Activated T-helper 1 cell treated with anti-CD3 and anti-CD28 coated beads, Interleukin-12 subunit alpha, Interleukin-12 subunit beta, Interleukin-2, Interleukin-4 antibody, amounts not matched to agents 30 ng/mL and 10 ng/mL and 1 ng/mL, durations not matched to agents 14 hours and 24 hours and 36 hours (primary cell): Measurements from ENCODE around the gene LIN28A. TPM values are rescaled to one million over a fixed set of nuclear protein-coding genes. Genes with fewer than 3 reads are reported as not detected.

ENCODE experiments used
- DNase-seq: peaks from one replicate; pipeline ENCODE4 v3.0.0; 2021; ENCODE audit warnings: low spot score
- H3K27ac Mint-ChIP-seq: one replicate; pipeline ENCODE4 v1.8.0; 2021; ENCODE audit warnings: mild to moderate bottlenecking, mixed read lengths
- H3K27me3 Mint-ChIP-seq: one replicate; pipeline ENCODE4 v1.8.0; 2022; ENCODE audit warnings: mild to moderate bottlenecking, moderate library complexity, mixed read lengths; ENCODE audit not compliant: insufficient read depth
- H3K36me3 Mint-ChIP-seq: one replicate; pipeline ENCODE4 v1.8.0; 2021; ENCODE audit warnings: low read depth, mixed read lengths
- H3K4me1 Mint-ChIP-seq: one replicate; pipeline ENCODE4 v1.8.0; 2021; ENCODE audit warnings: low read depth, mixed read lengths
- H3K4me3 Mint-ChIP-seq: one replicate; pipeline ENCODE4 v1.8.0; 2021; ENCODE audit warnings: mild to moderate bottlenecking, moderate library complexity, mixed read lengths
- H3K9me3 Mint-ChIP-seq: one replicate; pipeline ENCODE4 v1.8.0; 2021; ENCODE audit warnings: mixed read lengths
- intact Hi-C: fragments of 100-400 bp; cut with micrococcal nuclease; formaldehyde crosslinking; loops from one replicate; pipeline ENCODE4 v1.15.1; 2024
- total RNA-seq: library from RNA; stranded (reverse); gene quantifications from 2 replicates; pipeline ENCODE4 v1.2.3, GENCODE V29; 2022

LIN28A gene
- total RNA-seq, 1 donor from 2014 or later, result not detected

DNA sequence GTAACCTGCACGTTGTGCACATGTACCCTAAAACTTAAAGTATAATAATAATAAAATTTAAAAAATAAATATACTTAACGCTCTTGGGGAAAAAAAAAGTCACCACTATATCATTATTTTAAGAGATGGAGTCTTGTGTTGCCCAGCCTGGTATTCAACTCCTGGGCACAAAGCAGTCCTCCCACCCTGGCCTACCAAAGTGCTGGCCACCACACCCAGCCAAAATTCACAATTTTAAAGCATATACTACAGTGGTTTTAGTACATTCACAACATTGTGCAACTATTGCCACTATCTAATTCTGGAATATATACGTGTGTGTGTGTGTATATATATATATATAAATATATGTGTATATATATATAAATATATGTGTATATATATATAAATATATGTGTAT is 67.5 kb downstream of the LIN28A start:
- no peak for DNase-seq
- Mint-ChIP-seq H3K9me3 (no peaks in the 10 kb centered on the region), H3K27ac (no peak overlapping the region), H3K27me3 (no peaks in the 10 kb centered on the region), H3K36me3 (peaks cover 41% of the 10 kb centered on the region), H3K4me3 (no peak overlapping the region), H3K4me1 (peaks cover 47% of the 10 kb centered on the region)
- intact Hi-C loops, result loop anchor here (10.0 kb wide), 1 partner anchor 387 kb away; the partner anchor contains the start of gene SFN

DNA sequence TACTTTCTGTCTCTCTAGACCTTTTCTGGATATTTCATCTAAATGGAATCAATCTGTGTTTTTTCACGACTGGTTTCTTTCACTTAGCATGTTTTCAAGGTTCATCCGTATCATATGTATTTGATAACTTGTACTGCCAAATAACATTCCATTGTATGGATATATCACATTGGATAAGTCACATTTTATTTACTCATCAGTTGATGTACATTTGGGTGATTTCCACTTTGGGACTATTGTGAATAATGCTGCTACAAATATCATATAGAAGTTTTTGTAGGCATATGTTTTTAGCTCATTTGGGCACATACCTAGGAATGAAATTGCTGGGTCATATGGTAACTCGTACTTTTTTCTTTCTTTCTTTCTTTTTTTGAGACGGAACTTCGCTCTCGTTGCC is 68.4 kb downstream of the LIN28A start:
- peaks cover 33% of the 10 kb centered on the region for H3K36me3 Mint-ChIP-seq
- no peaks in the 10 kb centered on the region for H3K9me3 Mint-ChIP-seq
- H3K27ac Mint-ChIP-seq, result no peak overlapping the region
- H3K4me3 Mint-ChIP-seq, result no peak overlapping the region
- H3K4me1 Mint-ChIP-seq, result peaks cover 41% of the 10 kb centered on the region
- intact Hi-C loops, result loop anchor here (10.0 kb wide), 1 partner anchor 386 kb away; the partner anchor contains the start of gene SFN
- no peaks in the 10 kb centered on the region for H3K27me3 Mint-ChIP-seq
- DNase-seq, result no peak

Other genes with a start within 250 kb of the LIN28A start
- gene C1orf232, start 241.9 kb upstream of the LIN28A start, total RNA-seq, result not detected in 2 replicates
- gene ZNF593, start 240.9 kb upstream of the LIN28A start, total RNA-seq, result 81.3 and 83.0 TPM in 2 replicates
- not detected in 2 replicates for gene ZNF593OS, start 239.0 kb upstream of the LIN28A start, total RNA-seq
- gene CNKSR1, start 233.3 kb upstream of the LIN28A start, total RNA-seq, result 4.2 and 4.7 TPM in 2 replicates
- not detected in 2 replicates for gene CATSPER4, start 220.2 kb upstream of the LIN28A start, total RNA-seq
- 37.0 and 37.1 TPM in 2 replicates for gene CEP85, start 176.6 kb upstream of the LIN28A start, total RNA-seq
- 551 and 575 TPM in 2 replicates for gene SH3BGRL3, start 130.7 kb upstream of the LIN28A start, total RNA-seq
- gene UBXN11, start 104.2 kb upstream of the LIN28A start, total RNA-seq, result 14.8 and 22.1 TPM in 2 replicates
- 394 and 411 TPM in 2 replicates for gene CD52, start 92.9 kb upstream of the LIN28A start, total RNA-seq
- 0.83 and 1.9 TPM in 2 replicates for gene CRYBG2, start 56.7 kb upstream of the LIN28A start, total RNA-seq
- gene ZNF683, start 38.1 kb upstream of the LIN28A start, total RNA-seq, result not detected in 2 replicates
- 58.4 and 60.9 TPM in 2 replicates for gene DHDDS, start 21.5 kb downstream of the LIN28A start, total RNA-seq
- 492 and 496 TPM in 2 replicates for gene HMGN2, start 61.6 kb downstream of the LIN28A start, total RNA-seq
- gene RPS6KA1, start 118.9 kb downstream of the LIN28A start, total RNA-seq, result 324 and 331 TPM in 2 replicates